ENCODE measurements around the gene KRTAP6-2.

Gene KRTAP6-2

DNA sequence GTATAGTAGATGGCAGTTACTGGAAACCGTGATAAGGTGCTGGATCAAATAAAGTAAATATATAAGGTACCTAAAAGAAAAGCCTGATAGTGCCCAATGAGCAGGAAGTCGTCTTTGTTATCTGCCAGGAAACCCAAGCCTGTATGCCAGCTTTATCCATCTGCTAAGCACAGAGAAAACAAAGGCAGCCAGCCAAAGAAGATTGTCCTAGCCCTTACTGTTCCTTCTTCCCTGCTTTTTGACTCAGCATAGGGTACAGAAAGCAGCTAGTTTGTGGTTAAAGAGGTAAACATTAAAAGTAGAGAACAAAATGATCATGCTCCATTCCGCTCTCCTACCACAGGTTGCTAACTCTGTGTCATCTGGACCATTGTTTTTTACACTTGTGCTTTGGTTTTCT lies 18.6 kb downstream of the KRTAP6-2 start:
- no peaks in the 10 kb centered on the region for H3K36me3 ChIP-seq (ENCODE audit: control insufficient read depth in 1 of 2, insufficient read depth in 2 of 2, low read length in 2 of 2)
- no peak overlapping the region for H3K9ac ChIP-seq (ENCODE audit: low read depth in 1 of 2, low read length in 2 of 2)
- no peak overlapping the region for H3K27ac ChIP-seq (ENCODE audit: low read depth, low read length)
- H3K4me3 ChIP-seq (ENCODE audit: low read depth in 1 of 2, low read length in 2 of 2) = no peak overlapping the region
- no peaks in the 10 kb centered on the region for H3K4me1 ChIP-seq (ENCODE audit: control insufficient read depth in 1 of 2, insufficient read depth in 2 of 2, low read length in 2 of 2)
- peaks cover 0 to 7% of the 10 kb centered on the region in 2 donors for H3K9me3 ChIP-seq (ENCODE audit: control insufficient read depth in 1 of 2, low read length in 2 of 2)
- H3K27me3 ChIP-seq (ENCODE audit: control insufficient read depth in 1 of 2, insufficient read depth in 2 of 2, low read length in 2 of 2) = no peaks in the 10 kb centered on the region

DNA sequence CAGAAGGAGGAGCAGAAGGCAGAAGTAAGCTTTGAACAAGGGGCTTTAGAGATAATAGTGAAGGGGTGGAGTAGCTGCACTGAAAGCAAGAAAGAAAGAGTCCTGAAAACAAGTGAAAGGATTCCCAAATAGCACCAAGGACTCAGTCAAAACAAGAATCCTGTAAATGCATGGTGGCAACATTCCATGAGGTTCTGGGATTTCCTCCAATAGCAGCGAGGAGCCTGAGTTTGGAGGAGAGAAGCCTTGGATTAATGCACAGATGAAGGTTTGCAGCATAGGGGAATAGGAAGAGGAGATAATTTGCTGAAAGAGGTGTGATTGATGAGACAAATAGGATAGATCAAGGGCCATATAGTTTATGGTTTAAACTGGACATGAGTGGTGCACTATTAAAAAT lies 19.4 kb downstream of the KRTAP6-2 start:
- H3K9me3 ChIP-seq (ENCODE audit: control insufficient read depth in 1 of 2, low read length in 2 of 2) = peaks cover 0 to 6% of the 10 kb centered on the region in 2 donors

DNA sequence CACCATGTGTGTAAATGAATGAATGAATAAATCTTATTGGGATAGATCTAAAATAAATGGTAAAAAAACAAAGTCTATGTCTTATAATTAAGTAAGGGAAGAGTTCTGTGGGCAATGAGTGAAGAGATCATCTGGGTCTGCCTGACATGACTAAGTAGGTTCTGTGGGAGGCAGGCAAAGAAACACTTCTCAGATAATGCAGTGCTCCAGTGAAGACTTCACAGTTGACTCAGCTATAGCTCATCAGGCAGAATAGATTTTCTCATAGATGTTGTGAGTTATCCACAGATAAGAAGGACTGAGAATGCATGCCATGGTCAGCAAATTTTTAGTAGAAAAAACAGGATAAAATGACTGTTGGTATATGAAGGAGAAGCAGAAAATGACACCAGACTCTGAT lies 20.9 kb downstream of the KRTAP6-2 start:
- peaks cover 0 to 5% of the 10 kb centered on the region in 2 donors for H3K9me3 ChIP-seq (ENCODE audit: control insufficient read depth in 1 of 2, low read length in 2 of 2)
- no peaks in the 10 kb centered on the region for H3K27me3 ChIP-seq (ENCODE audit: control insufficient read depth in 1 of 2, insufficient read depth in 2 of 2, low read length in 2 of 2)
- H3K9ac ChIP-seq (ENCODE audit: low read depth in 1 of 2, low read length in 2 of 2) = no peak overlapping the region
- no peak overlapping the region for H3K4me3 ChIP-seq (ENCODE audit: low read depth in 1 of 2, low read length in 2 of 2)
- H3K27ac ChIP-seq (ENCODE audit: low read depth, low read length) = no peak overlapping the region
- no peaks in the 10 kb centered on the region for H3K4me1 ChIP-seq (ENCODE audit: control insufficient read depth in 1 of 2, insufficient read depth in 2 of 2, low read length in 2 of 2)
- H3K36me3 ChIP-seq (ENCODE audit: control insufficient read depth in 1 of 2, insufficient read depth in 2 of 2, low read length in 2 of 2) = no peaks in the 10 kb centered on the region

More for the DNA sequence above, 19.4 kb downstream of the KRTAP6-2 start:
- H3K4me3 ChIP-seq (ENCODE audit: low read depth in 1 of 2, low read length in 2 of 2) = no peak overlapping the region
- H3K36me3 ChIP-seq (ENCODE audit: control insufficient read depth in 1 of 2, insufficient read depth in 2 of 2, low read length in 2 of 2) = no peaks in the 10 kb centered on the region
- H3K27ac ChIP-seq (ENCODE audit: low read depth, low read length) = no peak overlapping the region
- H3K9ac ChIP-seq (ENCODE audit: low read depth in 1 of 2, low read length in 2 of 2) = no peak overlapping the region
- no peaks in the 10 kb centered on the region for H3K27me3 ChIP-seq (ENCODE audit: control insufficient read depth in 1 of 2, insufficient read depth in 2 of 2, low read length in 2 of 2)
- no peaks in the 10 kb centered on the region for H3K4me1 ChIP-seq (ENCODE audit: control insufficient read depth in 1 of 2, insufficient read depth in 2 of 2, low read length in 2 of 2)

DNA sequence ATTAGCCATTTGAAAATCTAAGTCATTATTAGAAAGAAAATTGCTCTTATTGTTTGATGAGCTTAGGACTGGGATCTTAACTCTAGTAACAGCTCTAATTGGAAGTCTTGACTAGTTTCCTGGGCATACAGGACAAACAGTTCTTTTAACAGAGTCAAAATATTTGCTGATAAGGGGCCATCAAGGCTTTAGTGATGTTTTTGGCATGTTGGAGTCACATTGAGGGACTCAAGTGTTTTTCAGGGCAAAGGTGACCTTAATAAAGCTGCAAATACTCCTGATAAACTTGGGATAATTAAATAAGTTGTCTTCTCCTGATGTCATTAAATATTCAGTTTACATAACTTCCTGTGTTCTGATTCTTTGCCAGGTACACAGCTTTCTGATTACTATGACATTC lies 31.1 kb downstream of the KRTAP6-2 start:
- Histone ChIP-seq H3K4me3 (ENCODE audit: low read depth in 1 of 2, low read length in 2 of 2) (no peak overlapping the region), H3K9me3 (ENCODE audit: control insufficient read depth in 1 of 2, low read length in 2 of 2) (peaks cover 0 to 2% of the 10 kb centered on the region in 2 donors), H3K27me3 (ENCODE audit: control insufficient read depth in 1 of 2, insufficient read depth in 2 of 2, low read length in 2 of 2) (no peaks in the 10 kb centered on the region), H3K36me3 (ENCODE audit: control insufficient read depth in 1 of 2, insufficient read depth in 2 of 2, low read length in 2 of 2) (no peaks in the 10 kb centered on the region), H3K9ac (ENCODE audit: low read depth in 1 of 2, low read length in 2 of 2) (no peak overlapping the region), H3K4me1 (ENCODE audit: control insufficient read depth in 1 of 2, insufficient read depth in 2 of 2, low read length in 2 of 2) (no peaks in the 10 kb centered on the region), H3K27ac (ENCODE audit: low read depth, low read length) (no peak overlapping the region)

DNA sequence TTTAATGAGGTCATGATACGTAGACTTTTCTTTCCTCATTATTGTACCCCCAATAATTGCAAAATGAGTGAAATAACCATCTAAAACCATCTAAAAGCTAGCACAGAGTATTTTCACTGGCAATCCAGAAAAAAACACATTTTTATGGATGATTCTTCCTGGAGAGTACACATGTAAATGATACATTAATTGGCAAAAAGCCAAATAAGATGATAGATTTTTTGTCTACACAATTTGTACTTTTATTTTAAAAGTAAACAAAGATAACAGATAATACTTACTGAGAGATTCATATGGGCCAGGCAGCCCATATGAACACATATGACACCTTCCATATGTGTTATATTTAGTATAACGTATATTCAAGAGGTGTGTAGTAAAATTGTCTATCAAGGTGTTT lies 35.1 kb downstream of the KRTAP6-2 start:
- Histone ChIP-seq H3K27me3 (ENCODE audit: control insufficient read depth in 1 of 2, insufficient read depth in 2 of 2, low read length in 2 of 2) (no peaks in the 10 kb centered on the region), H3K4me1 (ENCODE audit: control insufficient read depth in 1 of 2, insufficient read depth in 2 of 2, low read length in 2 of 2) (no peaks in the 10 kb centered on the region), H3K36me3 (ENCODE audit: control insufficient read depth in 1 of 2, insufficient read depth in 2 of 2, low read length in 2 of 2) (no peaks in the 10 kb centered on the region), H3K9ac (ENCODE audit: low read depth in 1 of 2, low read length in 2 of 2) (no peak overlapping the region), H3K9me3 (ENCODE audit: control insufficient read depth in 1 of 2, low read length in 2 of 2) (no peaks in the 10 kb centered on the region), H3K4me3 (ENCODE audit: low read depth in 1 of 2, low read length in 2 of 2) (no peak overlapping the region), H3K27ac (ENCODE audit: low read depth, low read length) (no peak overlapping the region)

DNA sequence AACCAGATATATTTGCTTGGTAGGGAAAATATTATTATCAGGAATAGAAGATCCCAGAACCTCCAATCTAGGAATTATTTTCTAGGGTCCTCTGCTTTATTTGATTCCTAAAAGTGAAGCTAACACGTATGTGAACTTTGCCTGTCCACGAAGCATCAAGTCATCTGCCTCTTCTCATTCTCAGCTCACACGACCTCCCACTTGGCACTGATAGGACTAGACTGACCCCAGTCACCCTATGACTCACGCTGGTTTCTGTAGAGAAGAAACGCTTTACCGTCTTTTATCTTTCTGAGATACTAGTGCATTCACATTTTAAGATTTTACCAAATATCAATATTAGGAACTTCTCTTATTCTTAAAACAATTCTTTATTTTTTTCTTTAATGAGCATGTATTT lies 35.6 kb downstream of the KRTAP6-2 start:
- no peak overlapping the region for H3K9ac ChIP-seq (ENCODE audit: low read depth in 1 of 2, low read length in 2 of 2)
- H3K4me3 ChIP-seq (ENCODE audit: low read depth in 1 of 2, low read length in 2 of 2) = no peak overlapping the region
- no peaks in the 10 kb centered on the region for H3K9me3 ChIP-seq (ENCODE audit: control insufficient read depth in 1 of 2, low read length in 2 of 2)
- H3K36me3 ChIP-seq (ENCODE audit: control insufficient read depth in 1 of 2, insufficient read depth in 2 of 2, low read length in 2 of 2) = no peaks in the 10 kb centered on the region
- no peaks in the 10 kb centered on the region for H3K27me3 ChIP-seq (ENCODE audit: control insufficient read depth in 1 of 2, insufficient read depth in 2 of 2, low read length in 2 of 2)
- no peak overlapping the region for H3K27ac ChIP-seq (ENCODE audit: low read depth, low read length)
- H3K4me1 ChIP-seq (ENCODE audit: control insufficient read depth in 1 of 2, insufficient read depth in 2 of 2, low read length in 2 of 2) = no peaks in the 10 kb centered on the region

DNA sequence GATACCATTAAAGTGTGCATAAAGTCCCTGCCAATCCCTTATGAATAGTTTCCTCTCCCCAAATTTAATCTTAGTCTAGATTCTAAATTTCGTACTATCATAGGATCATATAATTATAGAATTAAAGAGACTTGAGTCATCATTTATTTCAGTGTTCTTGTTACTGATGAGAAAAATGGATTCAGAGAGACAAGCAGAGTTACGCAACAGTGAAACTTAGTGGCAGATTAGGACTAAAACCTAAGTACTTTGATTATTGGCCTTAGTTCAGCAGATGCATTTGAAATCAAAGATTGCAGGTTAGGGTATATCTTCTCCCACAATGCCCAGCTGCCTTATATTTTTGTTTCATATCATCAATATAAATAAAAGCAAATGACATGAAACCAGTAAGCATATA lies 36.7 kb downstream of the KRTAP6-2 start:
- Histone ChIP-seq H3K36me3 (ENCODE audit: control insufficient read depth in 1 of 2, insufficient read depth in 2 of 2, low read length in 2 of 2) (no peaks in the 10 kb centered on the region), H3K9ac (ENCODE audit: low read depth in 1 of 2, low read length in 2 of 2) (no peak overlapping the region), H3K4me1 (ENCODE audit: control insufficient read depth in 1 of 2, insufficient read depth in 2 of 2, low read length in 2 of 2) (no peaks in the 10 kb centered on the region), H3K4me3 (ENCODE audit: low read depth in 1 of 2, low read length in 2 of 2) (no peak overlapping the region), H3K9me3 (ENCODE audit: control insufficient read depth in 1 of 2, low read length in 2 of 2) (no peaks in the 10 kb centered on the region), H3K27me3 (ENCODE audit: control insufficient read depth in 1 of 2, insufficient read depth in 2 of 2, low read length in 2 of 2) (no peaks in the 10 kb centered on the region), H3K27ac (ENCODE audit: low read depth, low read length) (no peak overlapping the region)

DNA sequence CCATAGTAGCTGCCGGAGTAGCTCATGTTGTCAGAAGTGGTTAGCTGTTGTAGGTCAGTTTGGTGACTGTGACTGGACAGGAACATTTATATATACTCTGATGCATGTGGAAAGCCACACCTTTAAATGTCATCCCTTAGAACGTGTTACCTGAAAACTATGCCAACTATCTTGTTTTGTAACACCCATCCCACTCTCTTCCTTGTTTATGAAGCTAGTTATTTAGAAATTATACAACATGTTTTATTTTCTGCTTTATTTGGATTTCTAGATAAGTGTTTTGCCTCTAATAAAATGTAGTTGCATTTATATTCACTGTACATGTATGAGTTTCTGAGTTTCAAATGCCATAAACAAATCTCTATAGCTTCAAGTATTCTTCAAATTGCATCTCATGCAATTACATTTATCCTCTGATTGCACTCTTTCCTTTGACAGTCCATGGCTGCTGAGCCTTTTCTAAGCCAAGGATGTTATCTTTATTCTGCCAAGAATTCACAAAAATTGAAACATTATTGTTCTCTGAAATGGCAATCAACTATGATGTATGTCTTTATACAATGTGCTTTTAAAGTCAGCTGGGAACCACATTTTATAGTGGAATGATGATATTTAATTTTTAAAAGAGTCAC lies 37.3 kb downstream of the KRTAP6-2 start, which contains the start of gene KRTAP19-7:
KRTAP19-7 (minus strand) TSS at position 51 of the 632 bp plus-strand sequence; CDS start at position 26, 25 bp downstream.
- Histone ChIP-seq H3K27ac (ENCODE audit: low read depth, low read length) (no peak within 1 kb of the TSS), H3K4me3 (ENCODE audit: low read depth in 1 of 2, low read length in 2 of 2) (no peak within 1 kb of the TSS), H3K27me3 (ENCODE audit: control insufficient read depth in 1 of 2, insufficient read depth in 2 of 2, low read length in 2 of 2) (no peaks in the 10 kb centered on the region), H3K4me1 (ENCODE audit: control insufficient read depth in 1 of 2, insufficient read depth in 2 of 2, low read length in 2 of 2) (no peaks in the 10 kb centered on the region), H3K9ac (ENCODE audit: low read depth in 1 of 2, low read length in 2 of 2) (no peak within 1 kb of the TSS), H3K36me3 (ENCODE audit: control insufficient read depth in 1 of 2, insufficient read depth in 2 of 2, low read length in 2 of 2) (no peaks in the 10 kb centered on the region), H3K9me3 (ENCODE audit: control insufficient read depth in 1 of 2, low read length in 2 of 2) (no peaks in the 10 kb centered on the region)

DNA sequence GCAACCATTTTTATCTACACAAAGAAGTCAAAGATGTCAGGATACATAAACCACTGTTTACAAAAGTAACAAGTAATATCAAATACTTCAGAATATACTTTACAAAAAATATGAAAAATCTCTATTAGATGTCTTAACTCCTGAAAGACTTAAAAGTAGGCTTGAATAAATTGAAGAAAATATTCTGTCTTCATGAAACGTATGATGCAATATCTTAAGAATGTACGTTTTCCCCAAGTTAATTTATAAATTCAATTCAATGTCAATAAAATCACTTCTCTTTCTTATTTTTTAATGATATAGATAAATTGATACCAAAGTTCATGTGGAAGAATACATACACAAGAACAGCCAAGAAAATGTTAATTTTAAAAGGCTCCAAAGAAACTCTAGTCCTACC lies 43.6 kb downstream of the KRTAP6-2 start:
- peaks cover 0 to 15% of the 10 kb centered on the region in 2 donors for H3K9me3 ChIP-seq (ENCODE audit: control insufficient read depth in 1 of 2, low read length in 2 of 2)
- no peak overlapping the region for H3K4me3 ChIP-seq (ENCODE audit: low read depth in 1 of 2, low read length in 2 of 2)
- no peak overlapping the region for H3K27ac ChIP-seq (ENCODE audit: low read depth, low read length)
- H3K4me1 ChIP-seq (ENCODE audit: control insufficient read depth in 1 of 2, insufficient read depth in 2 of 2, low read length in 2 of 2) = no peaks in the 10 kb centered on the region
- H3K27me3 ChIP-seq (ENCODE audit: control insufficient read depth in 1 of 2, insufficient read depth in 2 of 2, low read length in 2 of 2) = no peaks in the 10 kb centered on the region
- no peaks in the 10 kb centered on the region for H3K36me3 ChIP-seq (ENCODE audit: control insufficient read depth in 1 of 2, insufficient read depth in 2 of 2, low read length in 2 of 2)
- no peak overlapping the region for H3K9ac ChIP-seq (ENCODE audit: low read depth in 1 of 2, low read length in 2 of 2)

DNA sequence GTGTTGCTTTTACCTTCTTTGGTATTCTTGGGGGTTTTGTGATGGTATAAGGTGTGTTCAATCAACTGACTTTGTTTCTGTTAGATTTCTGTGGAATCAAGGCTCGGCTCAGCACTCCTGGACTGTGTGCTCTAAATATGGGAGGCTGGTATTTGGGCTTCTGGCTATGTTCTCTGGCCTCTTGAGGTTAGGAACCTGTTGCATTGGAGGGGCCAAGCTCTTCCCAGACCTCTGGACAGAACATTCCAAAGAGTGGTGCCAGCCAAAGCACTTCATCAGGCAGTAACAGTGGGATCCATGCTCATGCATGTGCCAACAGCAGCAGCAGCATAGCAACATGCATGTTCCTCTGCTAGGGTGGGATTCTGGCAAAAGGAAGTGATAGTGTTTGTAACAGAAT lies 45.9 kb downstream of the KRTAP6-2 start:
- H3K9ac ChIP-seq (ENCODE audit: low read depth in 1 of 2, low read length in 2 of 2) = no peak overlapping the region
- H3K27me3 ChIP-seq (ENCODE audit: control insufficient read depth in 1 of 2, insufficient read depth in 2 of 2, low read length in 2 of 2) = no peaks in the 10 kb centered on the region
- H3K4me3 ChIP-seq (ENCODE audit: low read depth in 1 of 2, low read length in 2 of 2) = no peak overlapping the region
- H3K4me1 ChIP-seq (ENCODE audit: control insufficient read depth in 1 of 2, insufficient read depth in 2 of 2, low read length in 2 of 2) = no peaks in the 10 kb centered on the region
- H3K36me3 ChIP-seq (ENCODE audit: control insufficient read depth in 1 of 2, insufficient read depth in 2 of 2, low read length in 2 of 2) = no peaks in the 10 kb centered on the region
- peaks cover 0 to 28% of the 10 kb centered on the region in 2 donors for H3K9me3 ChIP-seq (ENCODE audit: control insufficient read depth in 1 of 2, low read length in 2 of 2)
- H3K27ac ChIP-seq (ENCODE audit: low read depth, low read length) = no peak overlapping the region

All from duodenal mucosa (tissue), 2 donors.